HG02798 (cell line): ENCODE results near the gene KCNMA1.

Source experiments
- ATAC-seq: cut with Tn5 transposase; IDR thresholded peaks from one replicate; pipeline ENCODE4 v1.9.1; 2021; ENCODE audit warnings: mild to moderate bottlenecking; ENCODE audit not compliant: unreplicated experiment, poor library complexity

KCNMA1 gene

GRCh38 chr10:77068969-77069368 is 568.6 kb downstream of the KCNMA1 start:
- no peak for ATAC-seq

- ATAC-seq, result no peak
These were observed 569.3 kb downstream of the KCNMA1 start for GRCh38 chr10:77068272-77068671.

- ATAC-seq, result no peak
These were observed 575.2 kb downstream of the KCNMA1 start for GRCh38 chr10:77062381-77062780.

GRCh38 chr10:77060913-77061312 is 576.7 kb downstream of the KCNMA1 start:
- no peak for ATAC-seq

GRCh38 chr10:77056650-77057049 is 581.0 kb downstream of the KCNMA1 start:
- ATAC-seq, result no peak

GRCh38 chr10:77052593-77052992 is 585.0 kb downstream of the KCNMA1 start:
- no peak for ATAC-seq

GRCh38 chr10:77051837-77052236 is 585.8 kb downstream of the KCNMA1 start:
- no peak for ATAC-seq

- no peak for ATAC-seq
These were observed 587.7 kb downstream of the KCNMA1 start for GRCh38 chr10:77049896-77050295.

- ATAC-seq, result no peak
These were observed 588.5 kb downstream of the KCNMA1 start for GRCh38 chr10:77049146-77049545.

- ATAC-seq, result no peak
These were observed 592.5 kb downstream of the KCNMA1 start for GRCh38 chr10:77045085-77045484.

- no peak for ATAC-seq
These were observed 594.2 kb downstream of the KCNMA1 start for GRCh38 chr10:77043420-77043763.

- ATAC-seq, result no peak
These were observed 594.7 kb downstream of the KCNMA1 start for GRCh38 chr10:77042706-77043419.

- no peak for ATAC-seq
These were observed 595.9 kb downstream of the KCNMA1 start for GRCh38 chr10:77041636-77042258.

GRCh38 chr10:77038407-77038806 is 599.2 kb downstream of the KCNMA1 start:
- ATAC-seq, result no peak

GRCh38 chr10:77037735-77038403 is 599.7 kb downstream of the KCNMA1 start:
- ATAC-seq, result no peak

GRCh38 chr10:77036993-77037734 is 600.4 kb downstream of the KCNMA1 start:
- ATAC-seq, result peak; percentile 57

- no peak for ATAC-seq
These were observed 601.3 kb downstream of the KCNMA1 start for GRCh38 chr10:77036276-77036675.

GRCh38 chr10:77034795-77035194 is 602.8 kb downstream of the KCNMA1 start:
- ATAC-seq, result no peak

GRCh38 chr10:77034240-77034639 is 603.4 kb downstream of the KCNMA1 start:
- no peak for ATAC-seq

GRCh38 chr10:77032188-77032570 is 605.4 kb downstream of the KCNMA1 start:
- ATAC-seq, result no peak
